ENCODE results near the gene QRSL1.

DNA sequence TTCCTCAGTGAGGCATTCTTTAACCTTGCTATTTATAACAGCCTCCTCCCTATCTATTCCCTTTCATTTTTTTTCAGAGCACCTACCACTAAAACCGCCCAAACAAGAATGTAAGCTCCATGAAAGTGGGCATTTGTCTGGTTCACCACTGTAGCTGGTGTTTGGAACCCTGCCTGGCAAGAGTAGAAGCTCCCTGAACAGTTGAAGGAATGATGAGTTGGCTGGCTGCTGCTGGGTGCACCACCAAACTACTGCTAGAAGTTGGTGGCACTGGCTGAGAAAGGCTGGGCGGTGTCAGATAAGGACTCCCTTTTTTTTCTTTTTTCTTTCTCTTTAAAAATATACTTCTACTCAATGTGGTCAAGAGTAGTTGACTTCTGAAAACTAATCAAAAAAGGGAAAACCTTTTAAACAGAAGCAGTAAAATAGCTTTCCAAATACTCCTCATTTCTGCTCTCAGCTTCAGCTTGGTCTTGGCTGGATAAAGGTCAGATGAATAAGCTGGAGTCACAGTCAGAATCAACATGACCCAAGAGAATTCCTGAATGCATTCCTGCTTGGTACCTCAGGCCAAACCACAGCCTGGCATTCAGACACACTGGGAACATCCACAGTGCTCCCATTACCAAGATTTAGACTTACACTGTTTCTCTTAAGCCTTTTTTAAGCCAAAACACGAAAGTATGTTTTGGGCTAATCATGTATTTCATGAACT lies 38.1 kb upstream of the QRSL1 start:
- TF ChIP-seq, protein P1, sequence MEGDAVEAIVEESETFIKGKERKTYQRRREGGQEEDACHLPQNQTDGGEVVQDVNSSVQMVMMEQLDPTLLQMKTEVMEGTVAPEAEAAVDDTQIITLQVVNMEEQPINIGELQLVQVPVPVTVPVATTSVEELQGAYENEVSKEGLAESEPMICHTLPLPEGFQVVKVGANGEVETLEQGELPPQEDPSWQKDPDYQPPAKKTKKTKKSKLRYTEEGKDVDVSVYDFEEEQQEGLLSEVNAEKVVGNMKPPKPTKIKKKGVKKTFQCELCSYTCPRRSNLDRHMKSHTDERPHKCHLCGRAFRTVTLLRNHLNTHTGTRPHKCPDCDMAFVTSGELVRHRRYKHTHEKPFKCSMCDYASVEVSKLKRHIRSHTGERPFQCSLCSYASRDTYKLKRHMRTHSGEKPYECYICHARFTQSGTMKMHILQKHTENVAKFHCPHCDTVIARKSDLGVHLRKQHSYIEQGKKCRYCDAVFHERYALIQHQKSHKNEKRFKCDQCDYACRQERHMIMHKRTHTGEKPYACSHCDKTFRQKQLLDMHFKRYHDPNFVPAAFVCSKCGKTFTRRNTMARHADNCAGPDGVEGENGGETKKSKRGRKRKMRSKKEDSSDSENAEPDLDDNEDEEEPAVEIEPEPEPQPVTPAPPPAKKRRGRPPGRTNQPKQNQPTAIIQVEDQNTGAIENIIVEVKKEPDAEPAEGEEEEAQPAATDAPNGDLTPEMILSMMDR (IDR thresholded peaks at IDR 0.05) = no peak
- TF ChIP-seq, protein P2, sequence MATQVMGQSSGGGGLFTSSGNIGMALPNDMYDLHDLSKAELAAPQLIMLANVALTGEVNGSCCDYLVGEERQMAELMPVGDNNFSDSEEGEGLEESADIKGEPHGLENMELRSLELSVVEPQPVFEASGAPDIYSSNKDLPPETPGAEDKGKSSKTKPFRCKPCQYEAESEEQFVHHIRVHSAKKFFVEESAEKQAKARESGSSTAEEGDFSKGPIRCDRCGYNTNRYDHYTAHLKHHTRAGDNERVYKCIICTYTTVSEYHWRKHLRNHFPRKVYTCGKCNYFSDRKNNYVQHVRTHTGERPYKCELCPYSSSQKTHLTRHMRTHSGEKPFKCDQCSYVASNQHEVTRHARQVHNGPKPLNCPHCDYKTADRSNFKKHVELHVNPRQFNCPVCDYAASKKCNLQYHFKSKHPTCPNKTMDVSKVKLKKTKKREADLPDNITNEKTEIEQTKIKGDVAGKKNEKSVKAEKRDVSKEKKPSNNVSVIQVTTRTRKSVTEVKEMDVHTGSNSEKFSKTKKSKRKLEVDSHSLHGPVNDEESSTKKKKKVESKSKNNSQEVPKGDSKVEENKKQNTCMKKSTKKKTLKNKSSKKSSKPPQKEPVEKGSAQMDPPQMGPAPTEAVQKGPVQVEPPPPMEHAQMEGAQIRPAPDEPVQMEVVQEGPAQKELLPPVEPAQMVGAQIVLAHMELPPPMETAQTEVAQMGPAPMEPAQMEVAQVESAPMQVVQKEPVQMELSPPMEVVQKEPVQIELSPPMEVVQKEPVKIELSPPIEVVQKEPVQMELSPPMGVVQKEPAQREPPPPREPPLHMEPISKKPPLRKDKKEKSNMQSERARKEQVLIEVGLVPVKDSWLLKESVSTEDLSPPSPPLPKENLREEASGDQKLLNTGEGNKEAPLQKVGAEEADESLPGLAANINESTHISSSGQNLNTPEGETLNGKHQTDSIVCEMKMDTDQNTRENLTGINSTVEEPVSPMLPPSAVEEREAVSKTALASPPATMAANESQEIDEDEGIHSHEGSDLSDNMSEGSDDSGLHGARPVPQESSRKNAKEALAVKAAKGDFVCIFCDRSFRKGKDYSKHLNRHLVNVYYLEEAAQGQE (IDR thresholded peaks at IDR 0.05; ENCODE audit: insufficient read depth in 1 of 2, low read depth in 2 of 2, low read length in 1 of 2) = no peak
